ENCODE results near the gene EDC3.
"Not testable (repeated sequence)": the region's sequence is repeated elsewhere in the genome, so short reads cannot be mapped to it uniquely, and the experiment has no call there.

EDC3 gene

GRCh38 chr15:74648051-74648842, 47.6 kb downstream of the EDC3 start:
- no peak for DNase-seq

GRCh38 chr15:74646480-74646879, 49.3 kb downstream of the EDC3 start:
- no peak for DNase-seq

GRCh38 chr15:74643665-74644204, 52.1 kb downstream of the EDC3 start:
- no peak for DNase-seq

- DNase-seq = no peak
Measured at GRCh38 chr15:74642734-74643664, 52.8 kb downstream of the EDC3 start.

GRCh38 chr15:74642348-74642733, 53.5 kb downstream of the EDC3 start:
- no peak for DNase-seq

GRCh38 chr15:74641151-74641550, 54.7 kb downstream of the EDC3 start:
- DNase-seq = no peak

- no peak for DNase-seq
Measured at GRCh38 chr15:74636984-74637383, 58.8 kb downstream of the EDC3 start.

- peak; percentile 71 for DNase-seq
Measured at GRCh38 chr15:74635228-74635627, 60.6 kb downstream of the EDC3 start.

- DNase-seq = no peak
Measured at GRCh38 chr15:74633781-74634180, 62.0 kb downstream of the EDC3 start.

- no peak for DNase-seq
Measured at GRCh38 chr15:74632601-74633000, 63.2 kb downstream of the EDC3 start.

GRCh38 chr15:74631935-74632560, 63.8 kb downstream of the EDC3 start:
- DNase-seq = peak; percentile 63

GRCh38 chr15:74631408-74631807, 64.4 kb downstream of the EDC3 start:
- no peak for DNase-seq

GRCh38 chr15:74631087-74631385, 64.8 kb downstream of the EDC3 start:
- DNase-seq = no peak

GRCh38 chr15:74630284-74631086, 65.3 kb downstream of the EDC3 start:
- no peak for DNase-seq

- not testable (repeated sequence) for DNase-seq
Measured at GRCh38 chr15:74629696-74630095, 66.1 kb downstream of the EDC3 start.

GRCh38 chr15:74628949-74629348, 66.9 kb downstream of the EDC3 start:
- DNase-seq = no peak

- no peak for DNase-seq
Measured at GRCh38 chr15:74628199-74628598, 67.6 kb downstream of the EDC3 start.

GRCh38 chr15:74627766-74628165, 68.1 kb downstream of the EDC3 start:
- DNase-seq = no peak

- DNase-seq = no peak
Measured at GRCh38 chr15:74626752-74627692, 68.8 kb downstream of the EDC3 start.

GRCh38 chr15:74626336-74626735, 69.5 kb downstream of the EDC3 start:
- DNase-seq = no peak

- DNase-seq = no peak
Measured at GRCh38 chr15:74625693-74626092, 70.1 kb downstream of the EDC3 start.
